CD4-positive, alpha-beta T cell (primary cell): Measurements from ENCODE around the gene CDC42BPA. TPM values are rescaled to one million over a fixed set of nuclear protein-coding genes. Genes with fewer than 3 reads are reported as not detected.

Source experiments
- ATAC-seq: fragments of 200-7000 bp; cut with Tn5 transposase; one replicate; pipeline ENCODE4 v1.10.0; 2022; ENCODE audit warnings: mild to moderate bottlenecking; ENCODE audit not compliant: poor library complexity
- CTCF ChIA-PET: fragments of 350-600 bp; sonication (Branson Sonifier 250); formaldehyde crosslinking; loops from one replicate; lab custom pipeline; 2021; ENCODE audit warnings: antibody characterized with exemption, inconsistent platforms; lab: Charles Lee
- POLR2A ChIA-PET: fragments of 350-600 bp; sonication (Branson Sonifier 250); formaldehyde crosslinking; loops from one replicate; lab custom pipeline; 2021; ENCODE audit warnings: antibody characterized with exemption, inconsistent platforms; lab: Charles Lee
- DNase-seq, 14 experiments: peaks; one replicate each; pipeline ENCODE4 v3.0.0-alpha.2; 2013 to 2020; ENCODE audit warnings: mixed read lengths in 2 of 14
- H3K27ac ChIP-seq, 2 donors: one replicate each; pipeline versions ENCODE4 v1.5.1 to v1.7.0; 2013; ENCODE audit warnings: low read length in 2 of 2, low read depth in 1 of 2, mild to moderate bottlenecking in 1 of 2
- H3K27me3 ChIP-seq, 2 experiments: 1 replicate in 1 of 2; 2 replicates in 1 of 2; pipeline versions ENCODE4 v1.6.1 to v1.7.0; 2013; ENCODE audit warnings: low read length in 2 of 2, control low read depth in 1 of 2, mild to moderate bottlenecking in 1 of 2, moderate library complexity in 1 of 2; ENCODE audit not compliant: insufficient read depth in 2 of 2, control insufficient read depth in 1 of 2
- H3K36me3 ChIP-seq: one replicate; pipeline ENCODE4 v1.6.1; 2013; ENCODE audit warnings: low read length, control low read depth; ENCODE audit not compliant: insufficient read depth
- H3K4me1 ChIP-seq: one replicate; pipeline ENCODE4 v1.6.1; 2013; ENCODE audit warnings: low read length, control low read depth; ENCODE audit not compliant: insufficient read depth
- H3K4me3 ChIP-seq: one replicate; pipeline ENCODE4 v1.5.1; 2013; ENCODE audit warnings: mild to moderate bottlenecking, low read length, moderate library complexity
- H3K9me3 ChIP-seq, 2 experiments: 1 replicate in 1 of 2; 2 replicates in 1 of 2; pipeline versions ENCODE4 v1.6.1 to v1.7.0; 2013; ENCODE audit warnings: low read length in 2 of 2, mild to moderate bottlenecking in 2 of 2, control low read depth in 1 of 2, moderate library complexity in 1 of 2; ENCODE audit not compliant: control insufficient read depth in 1 of 2, insufficient read depth in 1 of 2
- H3K27ac Mint-ChIP-seq: one replicate; pipeline ENCODE4 v1.8.0; 2020; ENCODE audit warnings: mixed read lengths
- H3K27me3 Mint-ChIP-seq: one replicate; pipeline ENCODE4 v1.8.0; 2021; ENCODE audit warnings: mixed read lengths
- H3K36me3 Mint-ChIP-seq: one replicate; pipeline ENCODE4 v1.8.0; 2021; ENCODE audit warnings: low read depth, mixed read lengths
- H3K4me1 Mint-ChIP-seq: one replicate; pipeline ENCODE4 v1.8.0; 2021; ENCODE audit warnings: low read depth, mixed read lengths
- H3K4me3 Mint-ChIP-seq: one replicate; pipeline ENCODE4 v1.8.0; 2020; ENCODE audit warnings: mild to moderate bottlenecking, mixed read lengths
- H3K9me3 Mint-ChIP-seq: one replicate; pipeline ENCODE4 v1.8.0; 2020; ENCODE audit warnings: mixed read lengths
- CTCF ChIP-seq: fragments of 200-600 bp; IDR thresholded peaks from one replicate; pipeline ENCODE4 v1.8.0; 2022; ENCODE audit warnings: antibody characterized with exemption, mild to moderate bottlenecking
- intact Hi-C, 2 experiments: fragments of 100-400 bp; cut with DNase I in 1 of 2; cut with micrococcal nuclease in 1 of 2; formaldehyde crosslinking; loops; one replicate each; pipeline versions ENCODE4 v1.15.1 to v1.9.0; 2023 to 2025; cut with DNase I, micrococcal nuclease
- total RNA-seq, 174 experiments: library from RNA in 2 of 174; stranded (reverse) in 2 of 174; gene quantifications; one replicate each; pipeline ENCODE4 v1.2.3 and lab custom pipeline; 2021 to 2026

Gene CDC42BPA
- total RNA-seq, 2 experiments from 2014 or later, result 2.2 to 3.0 TPM

GRCh38 chr1:226940029-226940805 lies 378.1 kb downstream of the CDC42BPA start, which contains the start of gene COQ8A:
COQ8A (plus strand) TSS chr1:226940294; CDS start chr1:226961386, 21,092 bp downstream.
- peaks cover 3% of the 10 kb centered on the region for H3K9me3 Mint-ChIP-seq
- Histone ChIP-seq H3K27ac (peak within 1 kb of the TSS; percentile 96 to 98), H3K4me3 (peak within 1 kb of the TSS; percentile 94), H3K4me1 (peaks cover 46% of the 10 kb centered on the region), H3K9me3 (peaks cover 0 to 5% of the 10 kb centered on the region in 2 experiments), H3K27me3 (no peaks in the 10 kb centered on the region), H3K36me3 (no peaks in the 10 kb centered on the region)
- H3K27ac Mint-ChIP-seq, result peak within 1 kb of the TSS; percentile 95
- peaks cover 21% of the 10 kb centered on the region for H3K36me3 Mint-ChIP-seq
- peak within 1 kb of the TSS; percentile 91 for H3K4me3 Mint-ChIP-seq
- CTCF ChIA-PET, result interaction anchor here (0.6 to 1.2 kb wide), 3 partner anchors 99 to 532 kb away, joined by 3 to 5 read pairs (median 3); partner anchors contain the start of gene PARP1
- no peak for TF ChIP-seq CTCF
- intact Hi-C loops, result loop anchor here (1.0 to 10.0 kb wide), 2 partner anchors 314 to 1145 kb away; partner anchors contain the start of gene ARF1 (in 1 of the 2)
- H3K27me3 Mint-ChIP-seq, result no peaks in the 10 kb centered on the region
- peaks cover 68% of the 10 kb centered on the region for H3K4me1 Mint-ChIP-seq
- DNase-seq, result peak; percentile 96 to 100 (median 99)
- peak; percentile 91 for ATAC-seq
- POLR2A ChIA-PET, result interaction anchor here (0.5 to 2.9 kb wide), 26 partner anchors 9 to 1546 kb away, joined by 3 to 53 read pairs (median 4); partner anchors contain the start of genes CDC42BPA, H3-3A, ITPKB and LBR

Other genes with a start within 250 kb of the CDC42BPA start
- 1 to 10 TPM; 2.8 to 2.9 TPM for gene ZNF678, start 245.1 kb upstream of the CDC42BPA start, total RNA-seq